Dedifferentiated amniotic fluid mesenchymal stem cell (primary cell): Measurements from ENCODE around the gene PACS1.
"Not testable (repeated sequence)": the region's sequence is repeated elsewhere in the genome, so short reads cannot be mapped to it uniquely, and the experiment has no call there.

Experiments
- DNase-seq: peaks from one replicate; pipeline ENCODE4 v3.0.0-alpha.2; 2016; ENCODE audit errors: extremely low spot score

Gene PACS1

GRCh38 chr11:66275984-66276612, 206.0 kb downstream of the PACS1 start:
- DNase-seq = no peak

GRCh38 chr11:66276619-66277018, 206.5 kb downstream of the PACS1 start:
- not testable (repeated sequence) for DNase-seq

- not testable (repeated sequence) for DNase-seq
Observed at GRCh38 chr11:66277064-66277463, 207.0 kb downstream of the PACS1 start.

GRCh38 chr11:66277471-66278362, 207.6 kb downstream of the PACS1 start, which contains the start of gene CNIH2:
Gene CNIH2 (plus strand): TSS chr11:66278175. CDS start chr11:66278457, 282 bp downstream.
- no peak for DNase-seq

- no peak for DNase-seq
Observed at GRCh38 chr11:66278363-66279091, 208.5 kb downstream of the PACS1 start.

GRCh38 chr11:66279092-66279734, 209.1 kb downstream of the PACS1 start:
- no peak for DNase-seq

- no peak for DNase-seq
Observed at GRCh38 chr11:66280428-66280827, 210.4 kb downstream of the PACS1 start.

GRCh38 chr11:66281001-66281400, 210.9 kb downstream of the PACS1 start:
- DNase-seq = no peak

GRCh38 chr11:66281776-66282467, 211.8 kb downstream of the PACS1 start:
- DNase-seq = no peak

- peak; percentile 82 for DNase-seq
Observed at GRCh38 chr11:66282468-66283455, 212.7 kb downstream of the PACS1 start.

- no peak for DNase-seq
Observed at GRCh38 chr11:66283461-66284105, 213.5 kb downstream of the PACS1 start.

GRCh38 chr11:66284526-66285078, 214.5 kb downstream of the PACS1 start:
- DNase-seq = no peak

- no peak for DNase-seq
Observed at GRCh38 chr11:66285250-66285947, 215.3 kb downstream of the PACS1 start.

GRCh38 chr11:66286699-66287098, 216.6 kb downstream of the PACS1 start:
- DNase-seq = no peak

- no peak for DNase-seq
Observed at GRCh38 chr11:66287211-66287888, 217.3 kb downstream of the PACS1 start.

- DNase-seq = no peak
Observed at GRCh38 chr11:66287889-66288670, 218.0 kb downstream of the PACS1 start.
